Stomach (tissue), 9 donors: ENCODE measurements around the gene SF3B4. TPM values are rescaled to one million over a fixed set of nuclear protein-coding genes. Genes with fewer than 3 reads are reported as not detected.

Experiments used
- DNase-seq, 2 donors: peaks; one replicate each; pipeline versions ENCODE4 v3.0.0 to v3.0.0-alpha.2; 2013 to 2019
- H3K27ac ChIP-seq, 5 donors: fragments of 200-600 bp in 4 of 5; sonication (generic) in 4 of 5; one replicate each; pipeline ENCODE4 v1.5.1; 2013 to 2019; ENCODE audit warnings: mild to moderate bottlenecking in 1 of 5, moderate library complexity in 1 of 5
- H3K27me3 ChIP-seq, 3 donors: fragments of 200-600 bp; sonication (generic); one replicate each; pipeline ENCODE4 v1.5.1; 2017 to 2019; ENCODE audit warnings: mixed run types in 1 of 3
- H3K36me3 ChIP-seq, 4 donors: fragments of 200-600 bp; sonication (generic); 1 replicate in 3 of 4; 2 replicates in 1 of 4; pipeline ENCODE4 v1.5.1; 2016 to 2019
- H3K4me1 ChIP-seq, 4 donors: fragments of 200-600 bp; sonication (generic); one replicate each; pipeline ENCODE4 v1.5.1; 2016 to 2019
- H3K4me3 ChIP-seq, 4 donors: fragments of 200-600 bp; sonication (generic) in 3 of 4; one replicate each; pipeline ENCODE4 v1.5.1; 2016 to 2019; ENCODE audit warnings: mild to moderate bottlenecking in 1 of 4
- H3K9me3 ChIP-seq, 4 donors: fragments of 200-600 bp; sonication (generic); one replicate each; pipeline ENCODE4 v1.5.1; 2016 to 2019
- EP300 ChIP-seq: sonication (generic); formaldehyde crosslinking; IDR thresholded peaks from one replicate; pipeline ENCODE4 v1.6.1; 2017; ENCODE audit warnings: antibody characterized with exemption
- POLR2A ChIP-seq, 4 donors: fragments of 450-650 bp; IDR thresholded peaks; one replicate each; pipeline ENCODE4 v1.6.1; 2016; ENCODE audit warnings: antibody characterized with exemption in 4 of 4, control low read depth in 2 of 4, mild to moderate bottlenecking in 1 of 4, moderate library complexity in 1 of 4
- POLR2AphosphoS5 ChIP-seq, 3 donors: sonication (generic); formaldehyde crosslinking; IDR thresholded peaks; one replicate each; pipeline ENCODE4 v1.6.1; 2016; ENCODE audit warnings: antibody characterized with exemption in 3 of 3
- WGBS, 5 donors: extraction: QIAGEN DNeasy Blood & Tissue Kit in 3 of 5; methylation state at CpG; one replicate each; pipeline versions ENCODE4 v1.1.5 to v1.1.7; 2013 to 2018; 5-methylcytosine and 5-hydroxymethylcytosine counted together
- intact Hi-C: fragments of 100-400 bp; cut with DNase I; formaldehyde crosslinking; loops from one replicate; pipeline ENCODE4 v1.15.1; 2023; ENCODE audit warnings: low total_unique reads
- polyA plus RNA-seq, 3 donors: library from polyadenylated mRNA; stranded (reverse); fragments of 200-250 nt; gene quantifications; one replicate each; pipeline ENCODE4 v1.2.3, GENCODE V29; 2013
- total RNA-seq, 5 donors: library from RNA; depleted of rRNA; stranded (reverse); fragments of >200 nt; gene quantifications; one replicate each; pipeline versions ENCODE4 v1.1.0 to v1.2.3, GENCODE V29; 2014 to 2016
- TF ChIP-seq, protein P1 (sequence below), 7 experiments: fragments of 450-650 bp in 4 of 7; fragments of 200-600 bp in 3 of 7; sonication (generic) in 3 of 7; IDR thresholded peaks; one replicate each; pipeline ENCODE4 v1.5.1; 2016 to 2019; ENCODE audit warnings: antibody characterized with exemption in 7 of 7, control low read depth in 2 of 7, mild to moderate bottlenecking in 1 of 7
- donor health status: healthy with polysubstance abuse.
- donor health status: Bipolar disorder and iron deficiency.
- donor health status: healthy.

SF3B4 gene
- total and polyA plus RNA-seq, 8 donors = 9.4 to 36.5 (median 26.9) TPM

DNA sequence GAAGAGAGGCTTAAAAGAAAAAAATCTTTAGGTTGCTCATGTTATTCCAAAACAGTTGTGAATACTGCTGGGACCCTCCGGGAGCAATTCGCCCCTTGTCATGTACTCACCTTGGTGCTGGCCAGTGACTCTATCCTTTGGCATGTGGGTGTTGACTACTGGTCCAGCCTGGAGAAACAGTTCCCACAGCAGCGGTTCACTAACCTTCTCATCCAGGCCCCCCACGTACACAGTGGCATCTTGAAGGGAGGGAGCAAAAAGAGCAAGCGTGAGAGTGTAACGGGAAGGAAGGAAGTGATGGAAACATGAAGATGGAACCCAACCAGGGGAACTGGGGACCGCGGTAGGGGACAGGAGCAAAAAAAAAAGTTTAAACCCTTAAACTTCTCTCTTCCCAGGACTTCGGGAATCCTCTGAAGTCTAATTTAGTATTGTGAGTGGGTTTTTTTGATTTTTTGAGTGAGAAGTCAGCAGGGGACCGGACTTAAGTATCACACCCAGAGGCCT lies 494 bp downstream of the SF3B4 start:
- Histone ChIP-seq H3K27me3 (no peaks in the 10 kb centered on the region), H3K9me3 (no peaks in the 10 kb centered on the region), H3K27ac (peak overlapping the region; percentile 90 to 98 (median 96)), H3K4me3 (peak overlapping the region; percentile 65 to 94 (median 94)), H3K36me3 (peaks cover 43 to 72% (median 59%) of the 10 kb centered on the region in 4 donors), H3K4me1 (peaks cover 16 to 44% (median 35%) of the 10 kb centered on the region in 4 donors)
- no peak for DNase-seq
- TF ChIP-seq POLR2AphosphoS5 (IDR thresholded peaks at IDR 0.05) (no peak), POLR2A (IDR thresholded peaks at IDR 0.05) (no peak), EP300 (no peak)
- TF ChIP-seq, protein P1, sequence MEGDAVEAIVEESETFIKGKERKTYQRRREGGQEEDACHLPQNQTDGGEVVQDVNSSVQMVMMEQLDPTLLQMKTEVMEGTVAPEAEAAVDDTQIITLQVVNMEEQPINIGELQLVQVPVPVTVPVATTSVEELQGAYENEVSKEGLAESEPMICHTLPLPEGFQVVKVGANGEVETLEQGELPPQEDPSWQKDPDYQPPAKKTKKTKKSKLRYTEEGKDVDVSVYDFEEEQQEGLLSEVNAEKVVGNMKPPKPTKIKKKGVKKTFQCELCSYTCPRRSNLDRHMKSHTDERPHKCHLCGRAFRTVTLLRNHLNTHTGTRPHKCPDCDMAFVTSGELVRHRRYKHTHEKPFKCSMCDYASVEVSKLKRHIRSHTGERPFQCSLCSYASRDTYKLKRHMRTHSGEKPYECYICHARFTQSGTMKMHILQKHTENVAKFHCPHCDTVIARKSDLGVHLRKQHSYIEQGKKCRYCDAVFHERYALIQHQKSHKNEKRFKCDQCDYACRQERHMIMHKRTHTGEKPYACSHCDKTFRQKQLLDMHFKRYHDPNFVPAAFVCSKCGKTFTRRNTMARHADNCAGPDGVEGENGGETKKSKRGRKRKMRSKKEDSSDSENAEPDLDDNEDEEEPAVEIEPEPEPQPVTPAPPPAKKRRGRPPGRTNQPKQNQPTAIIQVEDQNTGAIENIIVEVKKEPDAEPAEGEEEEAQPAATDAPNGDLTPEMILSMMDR (IDR thresholded peaks at IDR 0.05) = no peak
- 2 to 3% (median 2%) methylated on average over 10 of the region's 10 CpGs for WGBS, 5 donors
- intact Hi-C loops = no loop called here

DNA sequence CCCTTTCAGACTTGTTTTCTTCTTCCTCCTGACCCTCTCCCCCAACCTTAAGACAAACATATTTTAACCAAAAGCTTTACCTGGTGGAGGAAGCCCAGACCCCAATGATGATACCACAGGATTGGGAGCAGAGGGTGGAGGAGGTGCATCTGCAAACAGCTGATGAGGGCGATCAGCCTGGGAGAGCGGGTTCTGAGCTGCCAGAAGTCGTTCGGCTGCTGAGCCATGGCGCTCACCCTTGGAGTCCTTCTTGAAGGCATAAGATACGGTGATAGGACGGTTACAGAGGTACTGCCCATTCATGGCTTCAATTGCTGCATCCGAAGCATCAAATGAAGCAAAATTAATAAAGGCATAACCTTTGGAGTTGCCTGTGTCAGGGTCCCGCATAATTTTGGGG lies 1.3 kb downstream of the SF3B4 start:
- H3K27ac ChIP-seq = no peak overlapping the region
- no peaks in the 10 kb centered on the region for H3K9me3 ChIP-seq
- peaks cover 16 to 44% (median 35%) of the 10 kb centered on the region in 4 donors for H3K4me1 ChIP-seq
- intact Hi-C loops = no loop called here
- H3K4me3 ChIP-seq = peak overlapping the region; percentile 65 to 94 (median 94)
- no peak for DNase-seq
- peaks cover 43 to 71% (median 60%) of the 10 kb centered on the region in 4 donors for H3K36me3 ChIP-seq
- no peaks in the 10 kb centered on the region for H3K27me3 ChIP-seq
- 92 to 96% (median 94%) methylated on average over 9 of the region's 9 CpGs for WGBS, 5 donors
- no peak for TF ChIP-seq POLR2AphosphoS5 (IDR thresholded peaks at IDR 0.05)
- TF ChIP-seq, protein P1 (IDR thresholded peaks at IDR 0.05) = no peak
- no peak for TF ChIP-seq POLR2A (IDR thresholded peaks at IDR 0.05)
- no peak for TF ChIP-seq EP300

DNA sequence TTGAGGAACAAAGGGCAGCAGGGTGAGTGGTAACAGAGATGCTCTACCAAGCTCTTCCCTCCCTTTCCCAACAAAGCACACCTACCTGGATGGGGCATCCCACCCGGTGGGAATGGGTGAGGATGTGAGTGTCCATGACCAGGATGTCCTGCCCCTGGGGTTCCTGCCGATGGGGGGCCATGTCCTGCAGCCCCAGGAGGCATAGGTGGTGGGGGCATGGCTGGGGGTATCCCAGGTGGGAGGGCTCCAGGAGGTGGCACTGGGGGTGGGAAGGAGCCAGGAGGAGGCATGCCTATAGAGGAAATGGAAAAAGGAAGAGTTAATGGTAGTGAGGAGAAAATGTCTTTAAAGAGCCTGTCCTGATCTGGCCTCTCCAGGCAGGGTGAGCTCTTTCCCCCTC lies 1.9 kb downstream of the SF3B4 start:
- H3K27me3 ChIP-seq = no peaks in the 10 kb centered on the region
- no peaks in the 10 kb centered on the region for H3K9me3 ChIP-seq
- peaks cover 16 to 44% (median 35%) of the 10 kb centered on the region in 4 donors for H3K4me1 ChIP-seq
- no peak for DNase-seq
- H3K27ac ChIP-seq = no peak overlapping the region
- TF ChIP-seq POLR2A (IDR thresholded peaks at IDR 0.05) (no peak), EP300 (no peak), POLR2AphosphoS5 (IDR thresholded peaks at IDR 0.05) (no peak)
- TF ChIP-seq, protein P1 (IDR thresholded peaks at IDR 0.05) = no peak
- 80 to 91% (median 83%) methylated on average over 2 of the region's 2 CpGs for WGBS, 5 donors
- intact Hi-C loops = no loop called here
- H3K4me3 ChIP-seq = peak overlapping the region in 2 of 4 donors; percentile 94
- H3K36me3 ChIP-seq = peaks cover 43 to 70% (median 58%) of the 10 kb centered on the region in 4 donors

DNA sequence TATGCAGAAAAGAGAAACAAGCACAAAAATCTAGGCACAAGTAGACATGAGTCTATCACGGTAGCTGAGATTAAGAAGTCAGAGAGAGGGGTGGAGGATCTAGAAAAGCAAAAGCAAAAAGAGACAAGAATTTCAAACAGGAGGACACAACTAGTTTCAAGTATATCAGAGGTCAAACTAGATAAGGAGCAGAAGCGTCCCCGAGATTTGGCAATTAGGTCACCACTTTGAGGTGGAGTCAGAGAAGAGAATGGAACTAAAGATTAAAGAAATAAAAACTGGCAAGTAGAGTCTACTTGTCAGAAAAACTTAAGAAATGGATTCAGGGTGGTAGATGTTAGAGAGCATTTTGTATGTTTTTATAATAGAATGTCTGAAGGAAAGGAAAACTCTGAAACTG lies 2.3 kb downstream of the SF3B4 start:
- DNase-seq = no peak
- TF ChIP-seq, protein P1 (IDR thresholded peaks at IDR 0.05) = no peak
- TF ChIP-seq POLR2A (IDR thresholded peaks at IDR 0.05) (no peak), EP300 (no peak), POLR2AphosphoS5 (IDR thresholded peaks at IDR 0.05) (no peak)
- H3K4me1 ChIP-seq = peaks cover 16 to 44% (median 35%) of the 10 kb centered on the region in 4 donors
- H3K4me3 ChIP-seq = no peak overlapping the region
- H3K36me3 ChIP-seq = peaks cover 43 to 66% (median 55%) of the 10 kb centered on the region in 4 donors
- no peaks in the 10 kb centered on the region for H3K9me3 ChIP-seq
- no peak overlapping the region for H3K27ac ChIP-seq
- H3K27me3 ChIP-seq = no peaks in the 10 kb centered on the region
- 62 to 76% (median 74%) methylated on average over 3 of the region's 3 CpGs for WGBS, 5 donors
- intact Hi-C loops = no loop called here
